C4-2B (cell line): ENCODE results near the gene SAP30BP.

Source experiments
- ZFX ChIP-seq: fragments of 450-650 bp; IDR thresholded peaks from 2 replicates; pipeline ENCODE4 v1.6.1; 2017
- TF ChIP-seq, protein P1 (sequence below): fragments of 450-650 bp; conservative IDR thresholded peaks from 2 replicates; pipeline ENCODE4 v1.5.1; 2017; ENCODE audit warnings: mild to moderate bottlenecking

GRCh38 chr17:75632428-75632827 is 34.7 kb upstream of the SAP30BP start:
- TF ChIP-seq, protein P1, sequence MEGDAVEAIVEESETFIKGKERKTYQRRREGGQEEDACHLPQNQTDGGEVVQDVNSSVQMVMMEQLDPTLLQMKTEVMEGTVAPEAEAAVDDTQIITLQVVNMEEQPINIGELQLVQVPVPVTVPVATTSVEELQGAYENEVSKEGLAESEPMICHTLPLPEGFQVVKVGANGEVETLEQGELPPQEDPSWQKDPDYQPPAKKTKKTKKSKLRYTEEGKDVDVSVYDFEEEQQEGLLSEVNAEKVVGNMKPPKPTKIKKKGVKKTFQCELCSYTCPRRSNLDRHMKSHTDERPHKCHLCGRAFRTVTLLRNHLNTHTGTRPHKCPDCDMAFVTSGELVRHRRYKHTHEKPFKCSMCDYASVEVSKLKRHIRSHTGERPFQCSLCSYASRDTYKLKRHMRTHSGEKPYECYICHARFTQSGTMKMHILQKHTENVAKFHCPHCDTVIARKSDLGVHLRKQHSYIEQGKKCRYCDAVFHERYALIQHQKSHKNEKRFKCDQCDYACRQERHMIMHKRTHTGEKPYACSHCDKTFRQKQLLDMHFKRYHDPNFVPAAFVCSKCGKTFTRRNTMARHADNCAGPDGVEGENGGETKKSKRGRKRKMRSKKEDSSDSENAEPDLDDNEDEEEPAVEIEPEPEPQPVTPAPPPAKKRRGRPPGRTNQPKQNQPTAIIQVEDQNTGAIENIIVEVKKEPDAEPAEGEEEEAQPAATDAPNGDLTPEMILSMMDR, result no peak
- no peak for TF ChIP-seq ZFX
